Ascending aorta (tissue), 2 donors: ENCODE data around the gene LRP1B. TPM values are rescaled to one million over a fixed set of nuclear protein-coding genes. Genes with fewer than 3 reads are reported as not detected.

Experiments used
- DNase-seq, 2 donors: peaks; one replicate each; pipeline ENCODE4 v3.0.0-alpha.2; 2019; ENCODE audit warnings: low spot score in 2 of 2
- H3K27ac ChIP-seq, 2 donors: fragments of 200-600 bp; sonication (generic); one replicate each; pipeline ENCODE4 v1.5.1; 2016 to 2017; ENCODE audit warnings: mild to moderate bottlenecking in 1 of 2
- H3K27me3 ChIP-seq: fragments of 200-600 bp; sonication (generic); one replicate; pipeline ENCODE4 v1.5.1; 2017
- H3K36me3 ChIP-seq, 2 donors: fragments of 200-600 bp; sonication (generic); one replicate each; pipeline ENCODE4 v1.5.1; 2016
- H3K4me1 ChIP-seq, 2 donors: fragments of 200-600 bp; sonication (generic); one replicate each; pipeline ENCODE4 v1.5.1; 2016 to 2017; ENCODE audit warnings: mild to moderate bottlenecking in 1 of 2
- H3K4me3 ChIP-seq, 2 donors: fragments of 200-600 bp; sonication (generic); one replicate each; pipeline ENCODE4 v1.5.1; 2016 to 2017; ENCODE audit warnings: mild to moderate bottlenecking in 1 of 2
- H3K9me3 ChIP-seq, 2 donors: fragments of 200-600 bp; sonication (generic); one replicate each; pipeline ENCODE4 v1.5.1; 2016
- intact Hi-C: fragments of 100-400 bp; cut with DNase I; formaldehyde crosslinking; loops from one replicate; pipeline ENCODE4 v1.15.1; 2023
- total RNA-seq: library from RNA; depleted of rRNA; stranded (reverse); fragments of >200 nt; gene quantifications from one replicate; pipeline ENCODE4 v1.1.0, GENCODE V29; 2016
- TF ChIP-seq, protein P1 (sequence below), 3 experiments: fragments of 200-600 bp in 2 of 3; fragments of 450-650 bp in 1 of 3; sonication (generic) in 2 of 3; IDR thresholded peaks; one replicate each; pipeline ENCODE4 v1.5.1; 2016 to 2019; ENCODE audit warnings: antibody characterized with exemption in 3 of 3, mild to moderate bottlenecking in 1 of 3, moderate library complexity in 1 of 3

The LRP1B gene
- total RNA-seq, 1 donor from 2014 or later = not detected

DNA sequence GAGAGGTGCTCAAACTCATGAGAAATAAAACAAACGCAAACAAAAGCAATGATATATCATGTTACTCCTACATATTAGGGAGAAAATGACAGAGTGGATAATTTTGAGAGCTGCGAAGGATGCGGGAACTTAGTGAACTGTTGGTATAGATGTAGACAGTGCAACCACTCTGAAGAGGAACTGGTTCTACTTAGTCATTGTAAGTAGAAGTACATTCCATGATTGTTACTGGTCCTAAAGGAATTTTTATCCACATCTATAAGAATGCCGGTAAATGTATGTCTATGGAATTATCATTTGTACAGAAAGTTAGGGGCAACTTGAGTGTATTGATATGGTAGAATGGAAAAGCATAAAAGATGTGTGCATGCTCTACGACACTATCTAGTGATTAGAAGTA lies 1238.4 kb downstream of the LRP1B start:
- intact Hi-C loops = no loop called here
- TF ChIP-seq, protein P1, sequence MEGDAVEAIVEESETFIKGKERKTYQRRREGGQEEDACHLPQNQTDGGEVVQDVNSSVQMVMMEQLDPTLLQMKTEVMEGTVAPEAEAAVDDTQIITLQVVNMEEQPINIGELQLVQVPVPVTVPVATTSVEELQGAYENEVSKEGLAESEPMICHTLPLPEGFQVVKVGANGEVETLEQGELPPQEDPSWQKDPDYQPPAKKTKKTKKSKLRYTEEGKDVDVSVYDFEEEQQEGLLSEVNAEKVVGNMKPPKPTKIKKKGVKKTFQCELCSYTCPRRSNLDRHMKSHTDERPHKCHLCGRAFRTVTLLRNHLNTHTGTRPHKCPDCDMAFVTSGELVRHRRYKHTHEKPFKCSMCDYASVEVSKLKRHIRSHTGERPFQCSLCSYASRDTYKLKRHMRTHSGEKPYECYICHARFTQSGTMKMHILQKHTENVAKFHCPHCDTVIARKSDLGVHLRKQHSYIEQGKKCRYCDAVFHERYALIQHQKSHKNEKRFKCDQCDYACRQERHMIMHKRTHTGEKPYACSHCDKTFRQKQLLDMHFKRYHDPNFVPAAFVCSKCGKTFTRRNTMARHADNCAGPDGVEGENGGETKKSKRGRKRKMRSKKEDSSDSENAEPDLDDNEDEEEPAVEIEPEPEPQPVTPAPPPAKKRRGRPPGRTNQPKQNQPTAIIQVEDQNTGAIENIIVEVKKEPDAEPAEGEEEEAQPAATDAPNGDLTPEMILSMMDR (IDR thresholded peaks at IDR 0.05) = no peak
- no peaks in the 10 kb centered on the region for H3K27me3 ChIP-seq
- no peaks in the 10 kb centered on the region for H3K36me3 ChIP-seq
- H3K4me3 ChIP-seq = no peak overlapping the region
- no peak for DNase-seq
- H3K9me3 ChIP-seq = no peaks in the 10 kb centered on the region
- no peak overlapping the region for H3K27ac ChIP-seq
- H3K4me1 ChIP-seq = no peaks in the 10 kb centered on the region

DNA sequence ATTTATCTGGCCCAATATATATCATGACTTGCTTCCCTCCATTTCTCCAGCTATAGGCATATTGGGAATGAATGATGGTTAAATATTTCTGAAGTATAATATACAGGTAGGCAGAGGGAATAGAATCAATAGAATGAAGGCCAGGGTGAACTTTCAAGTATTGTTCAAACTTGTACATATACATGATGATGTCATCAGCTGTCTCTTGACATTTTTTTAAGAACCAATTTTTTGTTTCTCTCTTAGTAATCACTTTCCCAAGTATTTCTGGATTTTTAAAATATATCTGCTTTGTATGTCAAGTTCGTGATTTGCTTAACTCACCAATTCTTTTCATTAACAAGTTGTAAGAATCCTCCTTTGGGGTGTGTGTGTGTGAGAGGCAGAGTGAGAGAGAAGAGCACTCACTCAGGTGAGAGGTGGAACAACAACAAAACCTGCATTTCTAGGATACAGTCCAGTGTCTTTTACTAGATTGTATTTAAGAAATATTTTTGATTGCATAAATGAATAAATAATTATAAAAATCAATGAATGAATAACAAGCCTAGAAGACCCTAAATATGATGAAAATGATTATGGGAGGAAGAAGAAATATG lies 1239.1 kb downstream of the LRP1B start:
- TF ChIP-seq, protein P1 (IDR thresholded peaks at IDR 0.05) = no peak
- H3K9me3 ChIP-seq = no peaks in the 10 kb centered on the region
- intact Hi-C loops = no loop called here
- H3K27ac ChIP-seq = no peak overlapping the region
- no peaks in the 10 kb centered on the region for H3K36me3 ChIP-seq
- DNase-seq = no peak
- H3K4me1 ChIP-seq = no peaks in the 10 kb centered on the region
- H3K4me3 ChIP-seq = no peak overlapping the region
- no peaks in the 10 kb centered on the region for H3K27me3 ChIP-seq

DNA sequence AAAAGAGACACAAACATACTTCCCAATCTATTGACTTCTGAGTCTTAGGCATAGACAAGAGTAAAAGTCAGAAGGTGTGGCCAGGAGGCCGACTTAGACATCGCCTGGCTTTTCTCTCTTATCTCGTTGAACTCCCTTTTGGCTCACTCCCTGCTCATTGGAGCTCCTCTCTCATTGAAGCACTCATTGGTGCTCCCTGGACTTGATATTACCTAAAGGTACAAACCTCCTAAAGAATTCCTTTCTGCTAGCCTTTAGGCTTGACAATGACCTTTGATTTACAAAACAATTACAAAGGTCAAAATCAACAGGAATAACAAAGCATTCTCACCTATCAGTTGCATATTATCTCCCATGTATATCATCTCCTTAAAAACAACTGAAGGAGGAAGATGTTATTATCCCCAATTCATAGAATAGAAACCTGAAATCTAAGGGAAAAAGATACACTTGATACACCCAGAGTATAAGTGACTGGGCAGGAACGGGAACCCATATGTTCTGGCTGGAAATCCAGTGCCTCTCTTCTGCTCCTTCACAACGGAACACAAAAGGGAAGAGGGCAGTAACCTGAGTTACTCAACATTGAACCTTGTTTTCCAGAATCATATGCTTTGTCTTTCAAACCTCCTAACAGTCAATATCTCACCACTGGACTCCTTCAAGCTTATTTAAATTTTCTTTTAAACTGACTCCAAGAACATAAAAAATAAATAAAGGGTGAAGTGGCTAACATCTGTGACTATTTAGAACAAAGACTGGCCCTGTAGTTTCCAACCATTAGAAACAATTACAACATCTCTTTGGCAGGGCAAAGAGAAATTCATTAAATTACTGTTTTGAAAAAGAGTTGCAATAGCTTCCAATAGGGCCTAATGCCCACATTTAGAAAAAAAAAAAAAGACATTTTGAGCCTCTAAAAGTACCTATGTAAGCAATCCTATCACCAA lies 1247.9 kb downstream of the LRP1B start:
- intact Hi-C loops = no loop called here
- Histone ChIP-seq H3K9me3 (no peaks in the 10 kb centered on the region), H3K36me3 (no peaks in the 10 kb centered on the region), H3K27me3 (no peaks in the 10 kb centered on the region), H3K4me1 (no peaks in the 10 kb centered on the region), H3K27ac (no peak overlapping the region), H3K4me3 (no peak overlapping the region)
- no peak for DNase-seq
- TF ChIP-seq, protein P1 (IDR thresholded peaks at IDR 0.05) = no peak

DNA sequence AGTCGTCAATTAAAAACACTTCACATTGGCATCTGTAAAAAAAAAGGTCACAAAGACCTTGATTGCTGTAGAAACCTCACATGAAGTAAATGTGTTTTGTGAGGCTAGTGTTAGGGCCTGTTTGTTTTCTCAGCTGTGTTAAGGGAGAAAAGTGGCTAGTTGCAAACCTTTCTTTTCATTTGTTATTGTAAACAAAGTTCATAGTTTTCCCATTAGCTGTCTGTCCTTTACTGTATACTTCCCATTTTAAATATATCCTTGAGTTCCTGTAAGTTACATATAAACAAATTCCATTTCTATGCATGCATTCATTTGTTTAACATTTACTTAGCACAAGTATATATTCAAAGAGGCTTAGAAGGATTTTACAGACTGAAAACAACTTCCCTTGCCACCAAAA lies 1250.2 kb downstream of the LRP1B start:
- no peak for DNase-seq
- Histone ChIP-seq H3K4me1 (no peaks in the 10 kb centered on the region), H3K4me3 (no peak overlapping the region), H3K9me3 (no peaks in the 10 kb centered on the region), H3K27ac (no peak overlapping the region), H3K27me3 (no peaks in the 10 kb centered on the region), H3K36me3 (no peaks in the 10 kb centered on the region)
- intact Hi-C loops = no loop called here
- TF ChIP-seq, protein P1 (IDR thresholded peaks at IDR 0.05) = no peak

DNA sequence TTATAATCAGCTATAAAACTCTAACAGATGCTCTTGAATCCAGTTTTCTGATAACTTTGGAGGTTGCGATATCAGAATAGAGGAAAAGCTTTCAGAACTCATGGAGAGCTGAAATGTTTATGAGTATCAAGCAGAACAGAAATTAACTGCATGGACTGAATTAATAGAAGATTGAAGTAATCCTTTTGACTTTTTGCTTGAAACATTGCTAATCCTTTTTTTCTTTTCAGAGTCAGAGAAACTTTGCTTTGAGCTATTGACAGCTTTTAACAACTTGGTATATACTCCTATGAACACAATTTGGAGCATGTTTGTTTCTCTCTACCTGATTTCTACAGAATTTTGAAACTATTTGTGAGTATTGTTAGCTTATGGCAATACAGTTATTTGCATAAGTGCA lies 1254.8 kb downstream of the LRP1B start:
- no peak overlapping the region for H3K27ac ChIP-seq
- TF ChIP-seq, protein P1 (IDR thresholded peaks at IDR 0.05) = no peak
- H3K36me3 ChIP-seq = no peaks in the 10 kb centered on the region
- intact Hi-C loops = no loop called here
- H3K4me1 ChIP-seq = no peaks in the 10 kb centered on the region
- no peaks in the 10 kb centered on the region for H3K9me3 ChIP-seq
- no peak overlapping the region for H3K4me3 ChIP-seq
- DNase-seq = no peak
- H3K27me3 ChIP-seq = no peaks in the 10 kb centered on the region
